ENCODE data around the gene NEK10.

NEK10 gene

DNA sequence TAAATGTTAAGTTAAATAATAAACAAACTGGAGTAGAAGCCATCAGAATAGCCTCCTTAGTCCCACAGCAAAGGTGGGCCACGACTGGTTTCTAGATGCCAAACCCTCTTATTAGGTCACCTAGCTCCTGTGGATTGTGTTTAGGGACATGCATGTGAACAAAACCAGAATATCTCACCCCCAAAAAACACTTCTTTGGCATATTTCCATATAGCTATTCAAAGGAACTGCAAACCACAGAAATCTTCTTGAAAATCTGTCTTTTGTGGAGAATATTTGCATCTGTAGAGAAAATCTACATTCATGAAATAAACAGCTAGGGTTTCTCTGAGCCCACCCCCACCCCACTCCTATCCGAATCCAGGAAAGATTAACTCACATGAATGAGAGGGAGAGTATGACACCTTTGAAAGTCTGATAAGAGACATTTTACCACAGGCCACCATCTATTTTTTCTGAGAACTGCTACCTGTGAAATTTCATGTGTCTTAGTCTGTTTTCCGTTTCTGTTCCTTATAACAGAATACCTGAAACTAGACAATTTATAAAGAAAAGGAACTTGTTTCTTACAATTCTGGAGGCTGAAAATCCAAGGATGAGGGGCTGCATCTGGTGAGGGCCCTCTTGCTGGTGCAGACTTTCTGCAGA, 159.4 kb downstream of the NEK10 start:
- TF ChIP-seq, protein P1, sequence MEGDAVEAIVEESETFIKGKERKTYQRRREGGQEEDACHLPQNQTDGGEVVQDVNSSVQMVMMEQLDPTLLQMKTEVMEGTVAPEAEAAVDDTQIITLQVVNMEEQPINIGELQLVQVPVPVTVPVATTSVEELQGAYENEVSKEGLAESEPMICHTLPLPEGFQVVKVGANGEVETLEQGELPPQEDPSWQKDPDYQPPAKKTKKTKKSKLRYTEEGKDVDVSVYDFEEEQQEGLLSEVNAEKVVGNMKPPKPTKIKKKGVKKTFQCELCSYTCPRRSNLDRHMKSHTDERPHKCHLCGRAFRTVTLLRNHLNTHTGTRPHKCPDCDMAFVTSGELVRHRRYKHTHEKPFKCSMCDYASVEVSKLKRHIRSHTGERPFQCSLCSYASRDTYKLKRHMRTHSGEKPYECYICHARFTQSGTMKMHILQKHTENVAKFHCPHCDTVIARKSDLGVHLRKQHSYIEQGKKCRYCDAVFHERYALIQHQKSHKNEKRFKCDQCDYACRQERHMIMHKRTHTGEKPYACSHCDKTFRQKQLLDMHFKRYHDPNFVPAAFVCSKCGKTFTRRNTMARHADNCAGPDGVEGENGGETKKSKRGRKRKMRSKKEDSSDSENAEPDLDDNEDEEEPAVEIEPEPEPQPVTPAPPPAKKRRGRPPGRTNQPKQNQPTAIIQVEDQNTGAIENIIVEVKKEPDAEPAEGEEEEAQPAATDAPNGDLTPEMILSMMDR (IDR thresholded peaks at IDR 0.05; ENCODE audit: low read depth, low read length) = no peak
- no peak for DNase-seq (ENCODE audit: extremely low read depth, low read depth)

DNA sequence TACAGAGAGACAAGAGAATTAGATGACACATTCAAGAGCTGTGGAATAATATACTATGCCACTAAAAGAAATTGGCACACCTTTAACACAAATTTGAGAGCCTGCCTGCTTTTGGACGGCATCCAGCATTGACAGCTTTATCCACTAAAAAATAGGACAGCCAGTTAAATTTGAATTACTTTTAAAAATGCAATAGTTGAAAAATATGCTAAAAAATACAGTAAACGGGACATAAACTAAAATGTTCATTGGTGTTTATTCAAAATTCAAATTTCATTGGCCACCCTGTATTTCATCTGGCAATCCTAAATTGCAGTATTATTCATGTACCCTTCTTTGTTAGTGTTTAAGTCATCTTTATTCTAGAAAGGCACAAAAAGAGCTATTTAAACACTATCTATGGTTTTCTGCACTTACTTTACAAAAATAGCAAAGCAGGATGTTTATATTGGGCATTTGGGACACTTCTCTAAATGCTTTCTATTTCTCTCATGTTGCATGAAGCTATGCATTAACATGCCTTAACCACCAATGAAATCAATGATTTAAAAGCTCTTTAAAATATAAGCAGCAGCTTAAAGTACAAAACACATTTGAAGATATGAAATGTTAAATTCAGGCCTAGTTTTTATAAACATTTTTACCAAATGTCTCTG, 160.1 kb downstream of the NEK10 start:
- DNase-seq (ENCODE audit: extremely low read depth, low read depth) = no peak
- TF ChIP-seq, protein P1 (IDR thresholded peaks at IDR 0.05; ENCODE audit: low read depth, low read length) = no peak

DNA sequence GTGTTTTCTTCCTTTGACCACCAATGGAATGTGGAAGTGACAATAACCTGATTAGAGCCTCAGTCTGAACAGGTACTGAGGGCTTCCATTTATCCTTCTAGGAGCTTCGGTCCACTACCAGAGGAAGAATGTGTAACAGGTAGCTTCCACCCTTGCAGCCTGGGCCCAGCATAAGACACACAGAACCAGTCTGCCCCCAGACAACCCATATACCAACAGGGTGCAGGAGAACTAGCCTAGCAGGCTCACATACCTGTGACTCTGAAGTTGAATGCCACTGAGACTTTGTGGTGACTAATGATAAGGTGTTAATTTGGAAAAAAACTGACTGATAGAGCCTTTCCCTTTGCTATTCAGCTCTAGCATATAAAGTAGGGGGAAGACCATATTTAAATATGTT, 166.2 kb downstream of the NEK10 start:
- no peak for DNase-seq (ENCODE audit: extremely low read depth, low read depth)
- TF ChIP-seq, protein P1 (IDR thresholded peaks at IDR 0.05; ENCODE audit: low read depth, low read length) = no peak

DNA sequence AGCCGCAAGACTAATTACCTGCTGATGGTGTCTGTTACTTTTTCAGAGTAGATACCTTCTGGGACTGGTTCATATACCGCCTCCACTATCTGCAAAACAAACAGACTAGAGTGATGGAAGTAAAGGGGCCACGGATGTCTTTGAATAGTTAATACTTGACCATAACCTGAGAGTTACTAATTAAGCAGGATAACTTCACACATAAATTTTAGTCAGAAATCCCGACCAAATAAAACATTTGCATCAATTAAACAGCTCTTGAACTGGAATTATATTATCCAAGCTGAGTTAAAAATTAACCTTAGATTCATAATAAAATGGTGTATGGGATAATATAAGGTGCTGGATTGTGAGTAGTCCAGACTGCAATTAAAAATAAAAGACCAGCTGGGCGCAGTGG, 167.7 kb downstream of the NEK10 start:
- TF ChIP-seq, protein P1 (IDR thresholded peaks at IDR 0.05; ENCODE audit: low read depth, low read length) = no peak

DNA sequence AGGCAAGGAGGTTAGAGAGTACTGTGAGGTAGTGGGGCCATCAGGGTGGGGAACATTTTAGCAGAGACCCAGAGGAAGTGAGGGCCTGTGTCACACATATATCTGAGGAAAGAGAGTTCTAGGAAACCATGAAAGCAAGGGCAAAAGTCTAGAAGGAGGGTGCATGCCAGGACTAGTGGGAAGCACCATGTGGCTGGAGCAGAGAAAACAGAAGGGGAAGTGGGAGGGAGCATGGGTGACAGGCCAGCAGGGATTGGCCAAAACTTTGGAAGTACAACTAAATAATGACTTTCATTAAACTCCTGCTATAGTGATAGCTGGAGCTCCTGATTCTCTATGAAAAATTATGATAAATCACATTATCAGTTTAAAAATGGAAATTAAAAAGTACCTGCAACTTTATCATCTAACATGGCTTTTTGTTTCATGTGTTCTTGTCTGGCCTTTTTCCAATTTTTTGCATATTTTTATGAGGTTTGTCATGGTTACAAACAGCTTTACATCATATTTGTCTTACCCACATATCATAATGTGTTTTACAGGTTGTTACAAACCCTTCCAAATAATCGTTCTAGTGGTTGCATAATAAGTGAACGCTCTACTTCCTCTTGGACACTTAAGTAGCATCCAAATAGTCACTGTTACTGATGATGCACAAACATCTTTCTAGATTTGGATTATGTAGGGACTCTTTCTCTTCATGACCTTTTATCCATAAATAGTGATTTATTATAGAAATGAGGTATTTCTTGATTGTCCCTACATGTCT, 168.3 kb downstream of the NEK10 start:
- DNase-seq (ENCODE audit: extremely low read depth, low read depth) = no peak
- TF ChIP-seq, protein P1 (IDR thresholded peaks at IDR 0.05; ENCODE audit: low read depth, low read length) = no peak

More for the DNA sequence above, 167.7 kb downstream of the NEK10 start:
- no peak for DNase-seq (ENCODE audit: extremely low read depth, low read depth)

DNA sequence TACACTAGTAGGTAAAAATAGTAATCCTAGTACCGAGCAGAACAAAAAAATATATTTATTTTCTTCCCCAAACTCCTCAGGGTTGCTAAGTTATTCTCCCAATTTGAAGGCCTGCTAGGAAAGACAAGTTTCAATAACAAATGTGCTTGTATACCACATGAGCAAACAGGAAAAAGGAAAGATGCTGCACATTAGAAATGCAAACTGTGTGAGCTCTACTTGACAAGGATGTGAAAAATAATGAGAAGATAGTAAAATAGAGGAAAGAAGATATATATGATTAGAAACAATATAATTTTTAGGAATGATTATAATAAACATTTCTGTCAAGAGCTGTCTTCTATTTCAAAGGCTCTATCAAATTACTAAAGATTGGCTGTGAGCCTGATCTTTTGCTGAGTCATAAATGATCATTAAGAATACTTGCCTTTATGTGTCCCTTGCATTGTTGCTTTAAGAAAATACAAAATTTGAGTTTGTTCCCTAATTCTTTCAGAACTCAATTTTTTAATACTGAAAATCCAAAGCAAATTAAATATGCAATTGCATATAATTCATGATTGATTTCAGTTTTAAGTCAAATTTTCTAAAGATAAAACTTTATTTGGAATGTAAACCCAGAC, 174.2 kb downstream of the NEK10 start:
- no peak for DNase-seq (ENCODE audit: extremely low read depth, low read depth)

More for the DNA sequence above, 174.2 kb downstream of the NEK10 start:
- TF ChIP-seq, protein P1 (IDR thresholded peaks at IDR 0.05; ENCODE audit: low read depth, low read length) = no peak

Measured in AG09319 (cell line).